Gastroesophageal sphincter (tissue), 3 donors: ENCODE results near the gene MEPE.

ENCODE experiments used
- CTCF ChIP-seq, 4 experiments: fragments of 200-600 bp in 2 of 4; fragments of 450-650 bp in 2 of 4; sonication (generic) in 1 of 4; IDR thresholded peaks; one replicate each; pipeline ENCODE4 v1.5.1; 2017 to 2019; ENCODE audit warnings: antibody characterized with exemption in 4 of 4, mild to moderate bottlenecking in 2 of 4, moderate library complexity in 2 of 4
- EP300 ChIP-seq: sonication (generic); formaldehyde crosslinking; IDR thresholded peaks from one replicate; pipeline ENCODE4 v1.6.1; 2017; ENCODE audit warnings: antibody characterized with exemption, mild to moderate bottlenecking
- POLR2A ChIP-seq, 2 donors: fragments of 450-650 bp; IDR thresholded peaks; one replicate each; pipeline ENCODE4 v1.6.1; 2017; ENCODE audit warnings: antibody characterized with exemption in 2 of 2, mild to moderate bottlenecking in 2 of 2, moderate library complexity in 1 of 2
- POLR2AphosphoS5 ChIP-seq: sonication (generic); formaldehyde crosslinking; IDR thresholded peaks from one replicate; pipeline ENCODE4 v1.6.1; 2017; ENCODE audit warnings: antibody characterized with exemption

GRCh38 chr4:87785731-87786509, 46.8 kb upstream of the MEPE start:
- TF ChIP-seq POLR2A (IDR thresholded peaks at IDR 0.05) (no peak), CTCF (IDR thresholded peaks at IDR 0.05) (no peak), POLR2AphosphoS5 (no peak), EP300 (no peak)
